ENCODE data around the gene NUDT19.
"Not testable (repeated sequence)": the region's sequence is repeated elsewhere in the genome, so short reads cannot be mapped to it uniquely, and the experiment has no call there.

Gene NUDT19

GRCh38 chr19:32691291-32691951, at the start of gene NUDT19:
TSS of gene NUDT19 (plus strand) at chr19:32691821. CDS start at chr19:32691961, 140 bp downstream.
- DNase-seq = peak; percentile 78 to 90 (median 87)

- DNase-seq = no peak
Measured at GRCh38 chr19:32642771-32643170, 48.9 kb upstream of the NUDT19 start.

- no peak for DNase-seq
Measured at GRCh38 chr19:32646556-32646955, 45.1 kb upstream of the NUDT19 start.

- DNase-seq = no peak
Measured at GRCh38 chr19:32647361-32647760, 44.3 kb upstream of the NUDT19 start.

GRCh38 chr19:32649751-32650150, 41.9 kb upstream of the NUDT19 start:
- no peak for DNase-seq

- no peak for DNase-seq
Measured at GRCh38 chr19:32650671-32651070, 41.0 kb upstream of the NUDT19 start.

- no peak for DNase-seq
Measured at GRCh38 chr19:32651729-32652140, 39.9 kb upstream of the NUDT19 start.

GRCh38 chr19:32652331-32652730, 39.3 kb upstream of the NUDT19 start:
- DNase-seq = not testable (repeated sequence)

GRCh38 chr19:32652894-32653598, 38.6 kb upstream of the NUDT19 start:
- DNase-seq = peak in 1 of 3 donors; percentile 45

GRCh38 chr19:32653599-32653915, 38.1 kb upstream of the NUDT19 start:
- DNase-seq = no peak

GRCh38 chr19:32656379-32656778, 35.2 kb upstream of the NUDT19 start:
- DNase-seq = not testable (repeated sequence)

- no peak for DNase-seq
Measured at GRCh38 chr19:32658075-32658474, 33.5 kb upstream of the NUDT19 start.

- DNase-seq = no peak
Measured at GRCh38 chr19:32658527-32658926, 33.1 kb upstream of the NUDT19 start.

GRCh38 chr19:32661318-32661717, 30.3 kb upstream of the NUDT19 start:
- DNase-seq = peak; percentile 13 to 21 (median 21)

- DNase-seq = peak; percentile 67 to 86 (median 69)
Measured at GRCh38 chr19:32662186-32662585, 29.4 kb upstream of the NUDT19 start.

- no peak for DNase-seq
Measured at GRCh38 chr19:32666084-32666483, 25.5 kb upstream of the NUDT19 start.

GRCh38 chr19:32669310-32669709, 22.3 kb upstream of the NUDT19 start:
- no peak for DNase-seq

- peak in 2 of 3 donors; percentile 10 to 19 for DNase-seq
Measured at GRCh38 chr19:32671883-32672593, 19.6 kb upstream of the NUDT19 start.

- DNase-seq = no peak
Measured at GRCh38 chr19:32672841-32673240, 18.8 kb upstream of the NUDT19 start.

GRCh38 chr19:32673573-32673972, 18.0 kb upstream of the NUDT19 start:
- DNase-seq = no peak

- DNase-seq = peak; percentile 21 to 40 (median 24)
Measured at GRCh38 chr19:32674153-32674930, 17.3 kb upstream of the NUDT19 start.

- DNase-seq = peak; percentile 99 to 100 (median 100)
Measured at GRCh38 chr19:32674931-32675719, 16.5 kb upstream of the NUDT19 start, which contains the start of gene ANKRD27. TSS of gene ANKRD27 (minus strand) at chr19:32675180. CDS start at chr19:32659015, 16,165 bp downstream.

All from suppressor macrophage treated with lipopolysaccharide for 1 hour (primary cell).